HG02610 (cell line): ENCODE measurements around the gene RAB7B.
"Not testable (repeated sequence)": the region's sequence is repeated elsewhere in the genome, so short reads cannot be mapped to it uniquely, and the experiment has no call there.

Experiments
- ATAC-seq: cut with Tn5 transposase; IDR thresholded peaks from one replicate; pipeline ENCODE4 v1.9.1; 2021; ENCODE audit warnings: mild to moderate bottlenecking, moderate library complexity; ENCODE audit not compliant: unreplicated experiment

RAB7B gene

GRCh38 chr1:205998457-205999241, 4.5 kb downstream of the RAB7B start:
- no peak for ATAC-seq

GRCh38 chr1:205996641-205997040, 6.6 kb downstream of the RAB7B start:
- ATAC-seq: not testable (repeated sequence)

GRCh38 chr1:205994346-205994745, 8.8 kb downstream of the RAB7B start:
- ATAC-seq: no peak

- ATAC-seq: no peak
These were observed 10.1 kb downstream of the RAB7B start for GRCh38 chr1:205993068-205993467.

- ATAC-seq: no peak
These were observed 10.8 kb downstream of the RAB7B start for GRCh38 chr1:205992218-205992882.

- ATAC-seq: no peak
These were observed 12.0 kb downstream of the RAB7B start for GRCh38 chr1:205991237-205991636.

GRCh38 chr1:205990226-205990625, 13.0 kb downstream of the RAB7B start:
- no peak for ATAC-seq

- ATAC-seq: no peak
These were observed 13.4 kb downstream of the RAB7B start for GRCh38 chr1:205989786-205990185.

GRCh38 chr1:205988585-205988995, 14.6 kb downstream of the RAB7B start:
- no peak for ATAC-seq

- no peak for ATAC-seq
These were observed 16.3 kb downstream of the RAB7B start for GRCh38 chr1:205986861-205987260.

- ATAC-seq: no peak
These were observed 16.9 kb downstream of the RAB7B start for GRCh38 chr1:205986292-205986691.

- ATAC-seq: no peak
These were observed 17.7 kb downstream of the RAB7B start for GRCh38 chr1:205985330-205986005.

- no peak for ATAC-seq
These were observed 19.1 kb downstream of the RAB7B start for GRCh38 chr1:205983925-205984725.

- no peak for ATAC-seq
These were observed 21.9 kb downstream of the RAB7B start for GRCh38 chr1:205981257-205981656.

- ATAC-seq: no peak
These were observed 22.8 kb downstream of the RAB7B start for GRCh38 chr1:205980237-205980870.

GRCh38 chr1:205979301-205979700, 23.9 kb downstream of the RAB7B start:
- ATAC-seq: no peak

GRCh38 chr1:205978676-205979075, 24.5 kb downstream of the RAB7B start:
- ATAC-seq: no peak

GRCh38 chr1:205977402-205978014, 25.7 kb downstream of the RAB7B start:
- no peak for ATAC-seq

GRCh38 chr1:205976708-205977401, 26.3 kb downstream of the RAB7B start:
- ATAC-seq: no peak

- ATAC-seq: no peak
These were observed 27.2 kb downstream of the RAB7B start for GRCh38 chr1:205976036-205976435.
